GM19452 (cell line): Measurements from ENCODE around the gene KCNH5.

Experiments used
- ATAC-seq: cut with Tn5 transposase; IDR thresholded peaks from one replicate; pipeline ENCODE4 v1.9.1; 2021; ENCODE audit not compliant: unreplicated experiment

KCNH5 gene

DNA sequence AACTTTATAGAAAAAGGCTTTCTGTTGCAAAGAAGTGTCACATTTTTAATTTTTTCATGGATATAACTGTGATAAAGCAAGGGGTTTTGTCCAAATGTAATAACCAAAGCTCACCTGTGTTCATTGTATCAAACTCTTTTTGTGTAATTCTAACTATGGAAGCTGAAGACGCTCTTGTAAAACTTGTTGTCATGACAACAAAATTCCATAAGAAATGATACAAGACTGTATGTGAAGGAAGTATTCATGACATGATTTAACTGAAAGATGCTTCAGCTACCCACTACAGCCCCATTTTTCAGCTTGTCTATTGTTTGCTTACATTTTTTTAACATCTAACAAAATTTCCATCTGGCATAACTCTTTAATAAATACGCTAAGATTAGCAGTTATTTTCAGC lies 360.9 kb downstream of the KCNH5 start:
- no peak for ATAC-seq

DNA sequence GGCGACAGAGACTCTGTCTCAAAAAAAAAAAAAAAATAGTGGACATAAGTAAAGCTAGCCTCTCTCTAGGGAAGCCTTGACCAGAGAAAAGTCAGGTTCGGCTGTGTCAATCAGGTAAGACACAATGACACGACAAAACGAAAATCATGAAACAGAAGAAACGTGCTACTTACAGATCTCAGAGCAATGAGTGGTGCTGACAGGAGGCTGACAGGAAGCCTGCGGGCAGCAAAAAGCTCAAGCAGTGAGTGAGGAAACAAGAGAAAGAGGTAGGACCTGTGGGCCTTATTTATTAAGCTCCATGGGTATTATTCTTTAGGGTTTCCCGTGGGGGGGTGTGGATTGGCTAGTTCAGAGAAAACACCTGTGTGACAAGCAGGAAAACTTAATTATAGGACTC lies 363.1 kb downstream of the KCNH5 start:
- no peak for ATAC-seq

DNA sequence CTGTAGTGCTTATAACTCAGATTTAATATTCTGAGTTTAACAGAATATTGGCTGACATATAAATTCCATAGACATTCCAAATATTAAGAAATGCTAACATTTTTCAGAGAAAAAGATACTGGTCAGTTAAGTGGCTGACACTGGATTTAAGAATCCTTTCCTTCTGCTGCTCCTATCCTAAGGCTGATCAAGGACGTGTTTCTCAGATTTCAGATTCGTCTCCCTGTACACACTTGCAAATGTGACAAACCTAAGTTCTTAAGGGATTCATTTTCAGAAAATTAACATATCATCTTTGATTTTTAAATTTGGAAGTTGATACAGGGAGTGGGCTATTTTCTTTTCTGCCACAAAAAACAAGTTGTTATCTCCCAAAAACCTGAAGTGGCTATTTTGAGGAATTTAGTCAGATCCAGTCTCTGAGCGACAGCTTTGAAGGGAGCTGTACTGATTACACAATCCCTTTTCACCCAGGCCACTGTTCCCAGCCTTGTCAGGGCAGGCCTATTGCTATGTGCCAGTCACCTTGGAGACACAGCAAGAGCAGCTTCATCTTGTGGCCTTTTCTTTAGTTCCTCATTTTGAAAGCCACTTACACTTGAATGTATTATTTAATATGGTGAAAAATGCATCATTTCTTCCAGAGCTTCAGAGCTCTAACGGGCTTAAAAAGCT lies 370.6 kb downstream of the KCNH5 start:
- no peak for ATAC-seq

DNA sequence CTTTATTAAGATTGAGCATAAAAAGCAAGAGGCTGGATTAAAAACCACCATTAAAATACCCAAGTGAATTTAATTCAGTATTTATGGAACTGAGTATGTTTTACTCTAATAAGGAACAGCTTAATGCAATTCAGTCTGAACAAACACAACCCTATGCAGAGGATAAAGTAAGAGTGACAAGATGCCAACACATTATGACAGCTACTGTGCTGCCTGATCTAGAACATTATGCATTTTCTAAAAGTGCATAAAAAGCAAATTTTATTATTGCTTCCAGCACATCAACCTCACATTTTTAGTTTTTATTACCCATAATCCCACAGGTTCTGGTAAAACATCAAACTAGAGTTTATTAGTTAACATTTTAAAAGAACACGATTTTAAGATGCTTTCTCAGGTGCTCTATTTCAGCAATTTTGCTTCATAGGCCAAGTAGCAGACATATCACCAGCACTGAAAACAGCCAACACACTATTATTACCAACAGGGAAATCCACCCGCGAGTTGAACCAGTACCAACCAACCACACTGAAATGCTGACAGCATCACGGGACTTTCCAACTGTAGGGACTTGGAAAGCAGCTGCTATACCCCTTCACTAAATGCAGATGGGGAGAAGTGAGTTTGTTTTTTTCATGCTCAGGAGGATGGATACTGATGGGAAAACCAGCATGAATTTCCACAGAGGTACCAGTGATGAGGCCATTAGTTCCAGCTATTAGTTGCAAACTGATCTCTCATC lies 372.1 kb downstream of the KCNH5 start:
- no peak for ATAC-seq

DNA sequence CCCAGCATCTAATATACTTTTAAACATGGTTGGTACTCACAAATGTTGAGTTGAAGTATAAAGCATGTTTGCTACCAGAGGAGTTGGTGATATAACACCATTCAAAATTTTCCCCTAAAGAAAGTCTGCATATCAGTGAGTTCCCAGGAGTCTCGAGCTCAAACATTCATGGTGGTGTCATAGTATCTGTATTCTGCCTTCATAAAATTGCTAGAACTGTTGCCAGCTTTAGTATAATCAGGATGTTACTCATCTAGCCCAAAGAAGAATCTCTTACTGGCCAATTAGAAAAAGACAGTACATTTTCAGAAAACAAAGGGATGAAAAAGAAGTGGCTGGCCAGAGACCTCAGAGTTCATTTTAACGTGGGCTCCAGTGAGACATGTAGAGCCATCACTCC lies 374.7 kb downstream of the KCNH5 start:
- no peak for ATAC-seq

DNA sequence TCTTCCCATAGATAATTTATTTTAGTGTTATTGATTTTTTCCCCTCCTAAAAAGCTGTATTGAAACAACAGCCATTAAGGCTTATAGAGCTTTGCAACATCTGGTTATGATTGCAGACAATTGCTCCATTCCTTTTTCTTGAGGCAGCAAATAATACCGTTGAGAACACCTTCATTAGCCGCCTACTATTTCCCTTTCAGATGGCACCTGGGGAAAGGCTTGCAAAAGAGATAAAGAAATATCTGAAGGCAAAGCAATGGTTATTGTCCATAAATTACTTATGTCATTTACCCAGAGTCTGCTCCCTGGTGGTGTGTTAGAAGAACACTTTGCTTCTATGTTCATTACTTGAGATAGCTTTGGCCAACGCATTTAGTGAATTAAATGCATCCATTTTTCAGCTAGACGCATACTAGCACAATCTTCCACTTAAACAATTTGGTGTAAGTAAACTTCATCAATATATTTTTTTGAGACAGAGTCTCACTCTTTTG lies 377.8 kb downstream of the KCNH5 start:
- ATAC-seq: no peak

DNA sequence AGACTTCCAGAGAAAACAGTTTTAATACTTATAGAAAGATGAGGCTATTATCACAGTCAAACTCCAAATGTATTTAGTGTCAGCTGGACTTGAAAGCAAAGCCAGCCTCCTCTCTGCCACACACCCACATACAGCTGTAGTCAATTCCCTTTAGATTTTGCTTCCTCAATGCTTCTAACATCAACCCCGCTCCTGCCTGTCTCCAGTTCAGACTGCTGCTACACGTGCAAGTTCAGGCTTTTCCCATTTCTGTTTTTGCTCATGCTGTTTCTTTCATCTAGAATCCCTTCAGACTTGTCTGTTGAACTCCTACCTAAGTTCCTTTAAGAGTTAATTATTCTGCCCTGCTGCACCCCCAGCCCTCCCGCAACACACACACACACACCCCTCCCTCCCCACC lies 380.0 kb downstream of the KCNH5 start:
- ATAC-seq: no peak

DNA sequence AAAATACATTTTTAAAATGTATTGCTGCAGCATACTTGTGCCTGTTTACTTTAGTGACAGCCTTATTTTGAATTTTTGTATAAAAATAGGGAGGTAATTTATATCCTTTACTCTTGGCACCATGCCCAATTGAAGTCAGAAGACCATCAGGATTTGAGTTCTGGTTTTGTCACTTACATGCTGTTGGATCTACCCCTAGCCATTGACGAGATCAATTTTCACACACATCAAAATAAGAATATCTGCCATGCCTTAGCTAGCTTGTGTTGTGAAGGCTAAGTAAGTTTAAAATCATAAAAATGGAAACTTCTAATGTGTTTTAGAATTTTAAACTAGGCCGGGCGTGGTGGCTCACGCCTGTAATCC lies 381.8 kb downstream of the KCNH5 start:
- no peak for ATAC-seq

DNA sequence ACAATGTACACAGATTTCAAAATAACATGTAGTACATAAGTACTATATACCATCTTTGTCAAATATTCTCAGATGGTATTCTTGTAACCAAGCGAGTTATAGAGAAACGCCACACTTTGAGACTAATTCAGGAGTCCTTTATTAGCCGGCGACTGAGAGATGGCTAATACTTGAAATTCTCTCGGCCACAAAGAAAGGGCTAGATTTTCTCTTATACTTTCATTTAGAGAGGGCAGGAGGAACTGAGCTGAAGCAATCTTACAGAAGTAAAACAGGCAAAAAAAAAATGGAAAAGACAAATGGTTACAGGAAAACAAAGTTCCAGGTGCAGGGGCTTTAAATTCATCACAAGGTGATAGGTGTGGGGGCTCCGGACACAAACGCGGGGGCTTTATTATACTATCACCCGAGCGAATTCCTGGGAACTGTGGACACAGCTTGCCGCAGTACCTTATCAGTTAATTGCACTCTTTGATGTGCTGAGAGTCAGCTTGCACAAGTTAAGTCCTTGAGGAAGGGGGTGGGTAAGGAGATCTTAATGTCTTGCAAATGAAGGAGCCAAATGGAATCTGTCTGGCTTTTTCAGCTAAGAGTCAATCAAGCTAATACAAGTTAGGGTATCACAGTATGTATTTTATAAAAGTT lies 382.3 kb downstream of the KCNH5 start:
- ATAC-seq: no peak

DNA sequence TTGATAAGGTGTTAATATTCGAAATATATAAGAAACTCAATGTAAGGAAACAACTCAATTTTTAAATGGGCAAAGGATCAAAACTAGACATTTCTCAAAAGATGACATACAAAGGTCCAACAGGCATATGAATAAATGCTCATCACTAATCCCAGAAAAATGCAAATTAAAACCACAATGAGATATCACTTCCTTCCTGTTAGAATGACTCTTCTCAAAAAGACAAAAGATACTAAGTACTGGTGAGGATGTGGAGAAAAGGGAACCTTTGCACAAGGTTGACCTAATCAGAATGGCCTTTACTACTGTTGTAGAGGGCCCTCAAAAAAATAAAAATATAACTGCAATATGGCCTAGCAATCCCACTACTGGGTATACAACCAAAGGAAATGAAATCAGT lies 383.4 kb downstream of the KCNH5 start:
- ATAC-seq: no peak

DNA sequence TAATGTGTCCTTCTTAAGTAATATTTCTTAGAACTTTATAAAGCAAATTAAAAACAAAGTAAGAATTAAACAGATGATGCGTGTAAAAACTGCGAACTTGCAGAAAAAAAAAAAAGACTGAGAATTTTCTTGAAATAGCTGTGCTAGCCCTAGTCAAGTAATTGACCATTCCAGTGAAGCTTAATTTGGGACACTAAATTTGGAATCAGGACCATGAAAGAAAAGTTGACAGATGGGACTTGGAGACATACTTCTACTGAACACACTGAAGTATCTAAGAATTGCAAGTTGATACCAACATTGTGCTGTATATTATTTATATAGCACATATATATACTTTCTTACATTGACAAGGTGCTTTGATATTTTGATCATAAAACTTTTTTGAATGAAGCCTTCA lies 386.6 kb downstream of the KCNH5 start:
- no peak for ATAC-seq

DNA sequence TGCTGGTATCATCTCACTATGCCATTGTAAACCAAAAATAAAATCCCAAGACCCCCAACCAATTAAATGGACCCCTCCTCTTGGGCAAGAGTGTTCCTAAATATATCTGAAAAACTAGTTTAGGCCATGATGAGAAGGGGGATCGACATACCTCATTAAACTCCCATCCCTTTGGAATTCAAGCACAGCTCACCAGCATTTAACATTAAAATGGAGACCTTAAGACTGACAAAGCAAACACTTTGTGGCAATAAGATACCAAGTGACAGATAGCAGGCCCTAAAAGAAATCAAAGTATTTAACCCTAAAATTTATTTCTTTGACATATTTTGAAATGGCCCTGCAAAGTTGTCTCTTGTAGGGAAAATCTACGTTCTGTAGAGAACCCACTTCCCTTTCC lies 387.9 kb downstream of the KCNH5 start:
- no peak for ATAC-seq

DNA sequence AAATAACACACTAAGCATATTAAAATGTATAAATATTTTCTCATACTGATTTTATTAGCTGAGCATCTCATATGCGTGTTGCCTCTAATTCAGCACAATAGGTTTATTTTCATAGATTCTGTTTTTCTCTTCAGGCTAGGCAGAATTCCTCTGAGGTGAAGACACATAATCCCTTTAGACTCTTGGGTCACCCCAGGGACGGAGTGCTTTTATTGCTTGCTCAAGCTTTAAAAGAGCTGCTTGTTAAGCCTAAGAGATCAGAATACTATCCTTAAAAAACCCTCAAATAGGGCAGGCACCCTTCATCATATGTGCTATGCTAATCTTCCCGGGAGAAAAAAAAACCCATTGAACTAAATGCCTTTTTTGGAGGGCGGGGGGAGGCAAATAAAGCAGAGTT lies 390.1 kb downstream of the KCNH5 start:
- ATAC-seq: no peak

DNA sequence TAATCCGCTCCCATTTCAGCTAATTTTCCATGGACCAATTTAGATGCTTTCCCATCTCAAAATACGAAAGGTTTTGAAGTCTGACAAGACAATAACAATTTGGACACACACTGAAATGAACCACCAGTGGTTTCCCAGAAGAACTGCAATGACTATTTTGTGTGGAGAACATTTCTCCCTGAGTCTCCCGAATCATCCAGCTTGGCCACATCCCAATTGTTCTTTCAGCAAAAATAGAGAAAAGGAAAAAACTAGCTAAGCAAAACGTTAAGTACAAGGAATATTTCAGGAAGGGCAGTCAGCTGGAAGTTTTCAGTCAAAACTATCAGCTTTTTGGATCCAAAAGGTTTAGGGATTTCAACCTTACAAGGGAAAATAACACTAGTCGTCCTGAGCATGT lies 390.6 kb downstream of the KCNH5 start:
- ATAC-seq: no peak
